G401.6 (cell line): ENCODE results near the gene CPPED1.

Experiments used
- FAIRE-seq: peaks from 2 replicates; lab custom pipeline; 2012; peaks lifted over from hg19 to GRCh38; lab: Jason Lieb, UNC

CPPED1 gene

DNA sequence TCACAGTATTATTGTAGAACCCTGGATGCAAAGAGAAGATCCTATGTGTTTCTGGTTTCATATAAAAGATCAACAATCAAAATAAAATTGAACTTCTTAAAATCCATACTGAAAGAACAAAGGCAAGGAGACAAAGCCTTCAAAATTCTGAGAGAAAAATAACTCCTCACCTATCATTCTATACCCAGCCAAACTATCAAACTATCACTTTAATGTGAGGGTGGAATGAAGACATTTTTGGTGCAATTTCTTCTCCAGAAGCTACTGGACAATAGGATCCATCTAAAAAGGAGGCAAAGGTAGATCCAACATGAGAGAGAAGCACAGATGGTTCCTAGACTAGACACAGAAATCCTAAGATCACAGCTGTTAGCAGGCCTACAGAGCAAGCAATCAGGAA, 71.1 kb downstream of the CPPED1 start:
- no peak for FAIRE-seq

DNA sequence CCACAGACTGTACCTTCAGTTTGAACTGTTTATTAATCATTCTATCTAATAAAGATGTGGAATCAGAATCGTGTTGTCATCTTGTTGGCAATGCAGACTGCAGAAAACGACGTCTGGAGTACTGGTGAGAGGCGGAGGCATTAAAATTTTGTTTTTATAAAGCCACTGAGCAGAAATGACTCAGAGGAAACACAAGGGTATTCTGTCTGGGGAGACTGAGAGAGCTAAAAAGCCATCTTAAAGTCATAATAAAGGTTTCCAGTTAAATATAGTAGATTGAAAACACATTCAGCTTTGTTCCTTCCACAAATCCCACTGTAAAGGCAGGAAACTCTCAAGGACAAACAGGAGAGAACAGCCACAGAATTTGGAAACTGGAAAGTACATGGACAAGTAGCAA, 74.2 kb downstream of the CPPED1 start:
- no peak for FAIRE-seq

DNA sequence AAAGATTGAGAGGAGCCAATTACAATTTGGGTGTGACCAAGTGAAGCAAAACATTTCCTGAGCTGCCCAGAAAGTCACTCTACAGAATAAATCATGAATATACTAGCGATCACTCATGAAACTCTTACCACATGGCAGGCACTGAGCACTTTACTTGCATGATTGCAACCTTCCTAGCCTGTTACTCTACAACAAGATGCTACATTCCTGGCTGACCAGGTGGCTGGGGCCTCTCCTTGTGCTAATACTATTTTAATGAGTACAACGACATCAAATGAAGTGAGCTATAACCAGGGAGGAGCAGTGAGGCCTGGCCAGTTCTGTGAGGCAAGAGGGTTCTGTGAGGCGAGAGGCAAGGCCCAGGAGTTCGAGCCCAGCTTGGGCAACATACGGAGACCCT, 75.2 kb downstream of the CPPED1 start:
- no peak for FAIRE-seq

DNA sequence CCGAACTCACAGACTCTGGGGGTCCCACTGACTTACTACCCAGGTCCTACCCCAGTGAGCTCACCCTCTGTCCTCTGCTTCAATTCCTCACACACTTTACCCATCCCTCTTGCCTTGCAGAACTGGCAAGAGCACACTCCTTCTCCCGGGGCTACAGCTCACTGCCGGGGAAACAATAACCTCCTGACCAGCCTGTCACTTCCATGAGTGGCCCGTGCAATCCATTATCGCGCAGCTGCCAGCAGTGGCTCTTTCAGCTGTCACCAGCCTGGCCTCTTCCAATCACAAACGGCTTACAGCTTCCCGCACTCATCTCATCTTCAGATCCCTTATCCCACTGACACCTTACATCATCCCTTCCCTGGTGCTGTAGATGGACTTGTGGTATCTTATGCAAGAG, 79.5 kb downstream of the CPPED1 start:
- FAIRE-seq = no peak

DNA sequence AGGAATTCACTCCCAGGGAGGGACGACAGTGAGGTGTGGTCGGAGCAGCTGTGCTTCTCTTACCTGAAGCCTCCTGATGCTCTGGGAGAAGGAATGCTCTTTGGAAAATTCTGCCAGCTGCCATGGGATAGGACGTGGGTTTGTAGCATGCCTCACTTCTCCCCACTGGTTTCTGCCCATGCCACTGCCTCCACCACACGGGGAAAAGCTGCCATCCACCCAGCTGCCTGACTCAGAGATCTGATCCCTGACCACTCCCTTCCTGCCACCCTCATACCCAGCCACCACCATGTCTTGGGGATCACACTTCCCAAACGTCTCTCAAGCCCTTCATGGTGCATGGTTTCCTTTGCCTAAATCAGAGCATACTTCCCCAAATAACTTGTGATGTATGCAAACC, 80.0 kb downstream of the CPPED1 start:
- no peak for FAIRE-seq

DNA sequence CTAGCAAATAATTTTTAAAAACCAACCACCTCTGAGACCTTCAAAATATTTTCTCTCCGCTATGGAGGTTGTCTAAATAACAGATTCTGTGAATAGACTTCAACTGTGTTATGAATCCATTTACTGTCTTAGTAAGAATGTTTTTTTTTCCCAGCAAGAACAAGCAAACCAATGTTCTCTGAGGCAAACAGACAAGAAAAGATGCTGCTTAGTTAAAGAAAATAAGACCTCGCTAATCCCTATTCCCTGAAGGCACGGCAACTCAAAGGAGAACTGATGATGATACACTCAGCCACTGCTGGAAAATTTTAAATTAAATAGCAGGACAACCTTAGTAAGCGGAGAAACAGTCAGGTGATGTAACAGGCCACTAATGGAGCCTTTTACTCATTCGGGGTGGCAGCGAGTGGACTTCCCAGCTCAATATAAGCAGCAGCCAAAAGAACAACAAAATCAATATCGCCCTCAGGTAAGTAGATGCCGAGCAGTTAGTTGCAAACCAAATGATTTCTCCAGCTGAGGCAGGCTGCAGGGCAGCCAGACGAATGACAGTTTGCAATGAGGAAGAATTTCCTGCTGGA, 81.8 kb downstream of the CPPED1 start:
- no peak for FAIRE-seq

DNA sequence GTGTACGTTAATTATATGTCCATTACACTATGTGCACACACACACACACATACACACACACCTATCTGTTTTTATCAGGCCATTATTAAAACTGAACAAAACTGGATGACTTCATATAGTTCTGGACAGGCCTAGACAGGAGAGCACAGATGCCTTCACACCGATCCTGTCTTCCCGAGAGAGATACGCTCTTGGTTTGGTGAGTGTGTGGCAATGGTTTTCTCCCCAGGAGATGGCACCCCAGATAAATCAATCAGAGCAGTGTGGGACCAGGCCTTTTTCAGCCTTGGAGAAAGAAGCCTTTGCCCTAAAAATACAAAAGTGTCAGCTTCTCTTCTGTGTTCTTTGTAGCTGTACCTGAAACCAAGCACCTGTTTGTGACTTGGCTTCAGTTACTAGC, 83.7 kb downstream of the CPPED1 start:
- no peak for FAIRE-seq

DNA sequence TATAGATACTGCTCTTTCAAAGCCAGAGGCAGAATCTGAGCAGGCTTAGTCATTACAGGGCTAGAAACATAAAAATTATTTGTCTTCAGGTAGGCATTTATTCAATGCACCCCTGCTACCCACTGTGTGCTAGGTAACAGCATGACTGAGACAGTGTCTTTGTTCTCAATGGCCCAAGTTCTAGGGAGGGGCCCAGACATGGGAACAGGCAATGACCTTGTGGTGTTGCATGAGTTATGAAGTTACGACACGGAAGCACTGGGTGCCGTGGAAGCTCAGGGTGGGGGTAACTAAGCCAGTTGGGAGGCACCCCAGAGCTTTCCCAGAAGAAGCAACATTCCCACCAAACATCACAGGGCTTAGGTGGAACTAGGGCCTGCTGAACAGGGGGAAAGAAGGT, 87.0 kb downstream of the CPPED1 start:
- FAIRE-seq = no peak

DNA sequence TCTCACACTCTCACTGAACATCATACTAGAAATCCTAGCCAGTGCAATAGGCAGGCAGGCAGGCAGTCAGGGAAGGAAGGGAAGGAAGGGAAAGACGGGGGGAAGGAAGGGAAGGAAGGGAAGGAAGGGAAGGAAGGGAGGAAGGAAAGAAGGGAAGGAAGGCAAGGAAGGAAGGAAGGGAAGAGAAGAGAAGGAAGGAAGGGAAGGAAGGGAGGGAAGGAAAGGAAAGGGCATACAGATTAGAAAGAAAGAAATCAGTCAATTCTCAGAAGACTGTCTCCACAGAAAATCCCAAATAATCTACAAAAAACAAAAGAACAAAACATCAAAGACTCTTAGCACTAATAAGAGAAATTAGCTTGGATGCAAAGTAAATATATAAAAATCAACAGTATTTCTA, 93.9 kb downstream of the CPPED1 start:
- FAIRE-seq = no peak

DNA sequence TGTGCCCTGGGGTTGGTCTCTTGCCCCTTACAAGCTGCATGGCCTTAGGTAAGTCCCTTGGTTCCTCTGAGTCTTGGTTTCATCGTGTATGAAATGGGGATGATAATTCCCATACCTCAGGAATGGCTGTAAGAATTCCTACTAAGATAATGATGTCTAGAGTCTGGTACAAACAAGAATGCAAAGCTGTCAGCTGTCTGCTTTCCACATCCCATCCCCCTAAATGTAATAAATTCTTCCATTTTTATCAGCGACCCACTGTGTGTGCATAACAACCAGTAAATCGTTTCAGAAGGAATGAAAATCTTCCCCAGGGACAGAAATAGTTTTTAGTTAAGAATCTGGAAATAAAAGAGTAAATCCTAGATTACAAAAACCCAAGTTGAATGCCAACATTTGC, 95.4 kb downstream of the CPPED1 start:
- no peak for FAIRE-seq

DNA sequence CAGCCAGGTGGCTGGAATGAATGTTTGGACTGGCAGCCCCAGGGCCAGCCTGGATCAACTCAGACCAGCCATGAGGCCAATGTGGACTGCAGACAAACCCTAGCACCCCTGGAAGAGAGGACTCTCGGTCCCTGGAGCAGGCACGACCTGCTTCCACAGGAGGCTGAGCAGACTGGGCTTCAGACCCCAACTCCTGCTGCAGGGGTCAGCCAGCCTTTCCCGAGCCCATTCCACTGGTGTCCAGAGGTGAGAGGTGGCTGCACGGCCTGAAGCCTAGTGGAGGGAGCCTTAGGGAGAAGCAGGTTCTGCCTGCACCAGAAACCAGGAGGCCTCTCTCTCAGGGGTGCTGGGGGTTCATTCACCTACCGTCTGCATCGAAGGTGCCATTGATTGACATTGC, 97.1 kb downstream of the CPPED1 start:
- no peak for FAIRE-seq

DNA sequence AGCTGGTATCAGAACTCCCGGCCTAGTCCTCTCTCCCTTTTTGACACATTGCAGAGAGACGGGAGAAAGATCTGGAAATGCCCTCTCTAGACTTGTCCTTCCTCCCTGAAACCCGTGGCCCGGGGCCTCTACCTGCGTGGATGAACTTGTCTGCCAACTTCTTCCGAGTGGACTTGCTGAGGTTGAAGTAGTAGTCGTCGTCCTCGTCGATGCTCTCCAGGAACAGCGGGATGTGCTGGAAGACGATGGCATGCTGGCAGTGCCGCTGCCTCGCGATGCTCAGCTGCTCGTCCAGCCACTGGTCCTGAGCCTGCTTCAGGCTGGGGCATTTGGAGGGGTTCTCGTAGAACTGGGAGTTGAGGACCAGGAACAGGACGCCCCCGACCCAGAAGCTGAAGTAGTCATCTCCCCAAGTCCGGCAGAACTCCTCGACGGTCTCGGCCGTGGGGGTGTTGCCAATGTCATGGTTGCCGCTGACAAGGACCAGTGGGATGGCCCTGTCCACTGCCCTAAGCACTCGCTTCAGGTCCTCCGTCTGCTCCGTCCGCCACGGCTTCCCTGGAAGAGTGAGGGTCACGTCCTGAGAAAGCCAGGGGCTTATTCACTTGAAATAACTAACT, 99.1 kb downstream of the CPPED1 start:
- no peak for FAIRE-seq

DNA sequence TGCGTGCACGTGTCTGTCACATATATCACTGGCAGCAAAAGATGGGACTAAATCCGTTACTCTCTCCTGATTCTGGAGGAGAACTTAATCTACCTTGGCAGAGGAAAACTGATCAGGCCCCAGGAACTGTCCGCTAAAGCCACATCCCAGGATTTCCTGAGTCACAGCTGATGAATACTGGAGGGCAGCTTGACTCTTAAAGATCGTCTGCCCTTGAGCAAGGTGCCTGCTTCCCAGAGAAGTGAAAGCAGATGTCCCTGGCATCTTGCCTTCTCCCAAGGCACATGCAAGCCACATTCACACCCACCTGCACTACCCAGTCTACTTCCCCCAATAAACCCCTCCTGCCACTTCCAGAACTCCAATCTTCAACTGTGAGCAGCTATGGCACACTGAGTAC, 99.8 kb downstream of the CPPED1 start:
- no peak for FAIRE-seq

DNA sequence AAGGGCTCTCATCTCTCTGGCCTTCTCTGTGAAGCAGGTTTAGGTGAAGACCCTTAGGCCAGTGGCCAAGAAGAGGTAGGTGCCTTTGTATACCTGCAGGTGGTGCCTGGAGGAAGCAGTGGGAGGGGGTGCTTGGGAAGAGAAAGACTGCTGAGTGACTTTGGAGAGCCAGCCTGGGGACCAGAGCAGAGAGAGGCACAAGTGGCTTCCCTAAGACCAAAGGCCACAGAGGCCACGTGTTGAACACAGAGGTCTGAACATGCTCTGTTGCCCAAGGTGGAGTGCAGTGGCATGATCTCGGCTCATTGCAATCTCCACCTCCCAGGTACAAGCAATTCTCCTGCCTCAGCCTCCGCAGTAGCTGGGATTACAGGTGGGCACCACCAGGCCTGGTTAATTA, 103.5 kb downstream of the CPPED1 start:
- FAIRE-seq = no peak

DNA sequence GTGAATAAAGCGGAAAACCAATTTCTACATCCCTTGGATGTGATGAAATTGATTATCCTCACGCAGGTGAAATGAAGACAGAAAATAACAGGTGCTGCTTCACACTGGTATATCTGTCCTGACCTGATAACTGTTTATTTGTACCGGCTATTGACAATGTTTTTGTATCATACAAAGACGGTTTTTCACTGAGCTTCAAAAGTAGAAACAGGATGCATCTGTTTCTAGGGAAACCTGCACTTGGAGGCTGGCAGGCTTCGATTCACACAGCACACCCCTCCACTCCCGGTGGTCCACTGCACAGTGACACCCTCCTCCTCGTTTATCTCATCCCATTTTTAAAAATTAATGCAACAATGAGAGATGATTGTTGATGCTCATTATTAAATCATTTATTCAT, 104.5 kb downstream of the CPPED1 start:
- FAIRE-seq = no peak

DNA sequence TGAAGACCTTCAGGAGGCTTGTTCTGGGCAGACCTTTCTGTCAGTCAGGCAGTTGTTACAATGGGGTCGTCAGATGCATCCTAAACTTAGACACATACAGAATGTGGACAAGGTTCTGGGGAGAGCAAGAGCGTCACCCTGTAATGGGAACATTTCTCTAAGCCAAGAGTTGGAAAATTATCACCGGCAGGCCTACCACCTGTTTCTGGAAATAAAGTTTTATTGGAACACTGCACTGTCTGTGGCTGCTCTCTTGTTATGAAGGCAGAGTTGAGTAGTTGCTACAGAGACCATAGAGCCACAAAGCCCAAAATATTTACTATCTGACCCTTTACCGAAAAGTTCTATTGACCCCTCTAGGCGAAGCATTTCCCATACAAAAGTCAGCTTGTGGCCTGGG, 106.2 kb downstream of the CPPED1 start:
- FAIRE-seq = no peak

DNA sequence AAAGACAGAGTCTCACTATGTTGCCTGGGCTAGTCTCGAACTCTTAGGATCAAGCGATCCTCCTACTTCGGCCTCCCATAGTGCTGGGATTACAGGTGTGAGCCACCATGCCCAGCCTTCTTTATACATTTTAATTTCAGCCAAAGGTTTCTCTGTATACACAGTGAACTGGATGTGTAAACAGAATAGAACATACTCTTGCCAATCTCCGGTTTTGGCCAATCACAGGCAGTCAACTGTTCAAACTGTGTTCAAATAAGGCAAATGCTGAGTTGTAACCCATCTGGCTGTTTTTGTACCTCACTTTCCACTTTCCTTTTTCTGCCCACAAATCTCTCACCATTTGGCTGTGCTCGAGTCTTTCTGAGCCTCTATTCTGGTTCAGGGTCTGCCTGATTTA, 108.2 kb downstream of the CPPED1 start:
- no peak for FAIRE-seq

DNA sequence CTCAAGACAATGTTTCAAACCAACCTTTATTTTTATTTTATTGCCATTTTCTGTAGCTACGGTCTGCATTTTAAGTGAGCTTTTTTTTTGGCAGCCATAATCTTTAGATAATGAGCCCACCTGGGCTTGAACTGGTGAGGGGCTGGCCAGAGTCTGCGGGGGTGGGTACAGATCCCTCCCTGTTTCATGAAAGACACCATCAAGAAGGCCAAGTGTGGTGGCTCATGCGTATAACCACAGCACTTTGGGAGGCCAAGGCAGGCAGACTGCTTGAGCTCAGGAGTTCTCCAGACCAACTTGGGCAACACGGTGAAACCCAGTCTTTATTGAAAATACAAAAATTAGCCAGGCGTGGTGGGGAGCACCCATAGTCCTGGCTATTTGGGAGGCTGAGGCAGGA, 113.7 kb downstream of the CPPED1 start:
- FAIRE-seq = no peak

DNA sequence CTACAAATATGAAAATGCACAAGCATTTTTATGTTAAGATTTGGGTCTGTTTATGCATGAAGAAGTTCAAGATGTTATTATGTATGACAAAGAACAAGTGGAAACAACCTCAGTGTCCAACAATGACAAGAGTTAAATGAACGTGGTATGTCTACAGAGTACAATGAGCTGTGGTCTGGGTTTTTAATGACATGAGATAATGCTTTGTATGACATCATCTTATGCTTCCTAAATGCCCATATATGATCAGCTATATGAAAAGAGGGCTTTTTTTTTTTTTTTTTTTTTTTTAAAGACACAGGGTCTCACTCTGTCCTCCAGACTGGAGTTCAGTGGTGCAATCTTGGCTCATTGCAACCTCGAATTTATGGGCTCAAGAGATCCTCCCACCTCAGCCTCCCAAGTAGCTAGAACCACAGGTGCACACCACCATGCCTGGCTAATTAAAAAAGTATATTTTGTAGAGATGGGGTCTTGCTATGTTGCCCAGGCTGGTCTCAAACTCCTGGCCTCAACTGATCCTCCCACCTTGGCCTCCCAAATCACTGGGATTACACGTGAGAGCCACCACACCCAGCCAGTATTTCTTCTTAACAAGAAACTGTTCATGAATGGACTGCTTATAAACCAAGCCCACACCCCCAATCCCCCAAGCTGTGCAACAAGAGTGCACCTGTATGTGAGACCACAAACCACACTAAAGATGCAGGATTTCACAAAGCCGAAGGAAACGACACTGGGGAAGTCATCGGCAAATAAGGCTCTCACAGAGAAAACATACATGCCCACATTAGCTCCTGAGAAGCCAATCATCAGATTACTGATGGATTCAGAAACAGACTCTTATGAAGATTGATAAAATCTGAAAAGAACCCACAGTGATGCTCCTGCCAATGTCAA, 114.5 kb downstream of the CPPED1 start:
- FAIRE-seq = no peak

DNA sequence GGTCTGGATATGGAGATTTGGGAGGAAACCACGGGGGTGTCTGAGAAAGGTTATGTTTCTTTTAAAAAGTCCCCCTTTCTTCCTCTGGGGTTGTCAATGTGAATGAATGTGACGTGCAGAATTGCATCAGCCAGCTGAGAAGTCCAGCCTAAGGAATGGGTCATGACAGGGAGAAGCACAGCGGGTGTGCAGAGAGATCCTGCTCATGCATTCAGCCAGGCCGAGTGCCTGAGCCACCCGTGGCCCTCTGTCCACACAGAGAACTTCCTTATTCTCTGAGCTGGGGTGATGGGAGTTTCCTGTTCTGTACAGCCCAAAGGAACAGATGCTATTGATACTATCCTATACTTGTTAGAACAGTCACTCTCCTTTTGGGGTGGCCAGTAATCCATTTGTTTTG, 117.9 kb downstream of the CPPED1 start:
- no peak for FAIRE-seq

DNA sequence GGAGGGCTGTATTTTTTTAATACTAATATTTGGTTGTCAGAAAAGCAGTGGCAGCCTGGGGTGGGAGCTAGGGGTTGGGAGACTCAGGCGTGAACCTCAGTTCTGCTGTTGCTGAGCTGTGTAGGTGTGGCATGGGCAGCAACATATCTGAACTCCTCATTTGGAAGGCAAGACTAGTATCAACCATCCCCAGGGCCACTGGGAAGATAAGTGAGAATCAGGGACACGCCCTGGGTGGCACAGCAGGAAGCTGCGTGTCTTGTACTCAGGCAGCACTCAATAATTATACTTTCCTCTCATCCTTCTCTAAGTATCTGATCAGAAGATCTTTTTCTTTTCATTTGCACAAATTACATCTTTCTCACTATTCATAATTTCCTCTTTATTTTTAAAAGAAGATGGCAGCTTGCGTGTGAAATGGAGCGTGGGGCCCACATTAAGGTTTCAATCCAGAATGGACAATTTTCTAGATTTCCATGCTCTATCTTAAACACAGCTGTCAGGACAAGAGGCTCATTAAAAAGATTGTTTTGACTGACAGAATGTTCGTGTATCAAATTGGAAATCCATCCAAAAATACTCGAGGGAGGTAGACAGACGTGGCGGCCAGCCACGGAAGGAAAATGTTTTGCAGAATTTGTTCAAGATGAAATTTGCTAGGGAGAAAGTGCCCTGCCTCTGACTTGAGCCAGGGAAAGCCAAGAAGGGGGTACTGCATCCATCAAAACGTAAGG, 121.1 kb downstream of the CPPED1 start:
- no peak for FAIRE-seq

DNA sequence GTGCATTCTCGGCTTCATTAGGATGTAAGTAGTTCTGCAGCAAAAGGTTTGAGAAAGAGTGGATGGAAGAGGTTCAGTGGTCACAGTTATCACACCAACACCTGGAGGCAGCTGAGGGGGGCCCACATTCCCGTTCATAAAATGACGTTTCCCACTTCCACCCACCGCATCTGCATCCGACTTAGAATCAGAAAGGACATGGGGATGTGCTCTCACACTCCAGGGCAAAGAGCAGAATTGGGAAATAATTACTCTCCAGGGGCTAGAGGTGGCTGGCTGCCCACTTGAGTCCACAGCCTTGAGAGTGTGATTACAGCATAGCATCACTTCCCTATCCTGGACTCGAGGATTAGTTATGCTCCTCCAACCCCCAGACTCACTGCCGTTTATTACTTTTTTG, 122.0 kb downstream of the CPPED1 start:
- FAIRE-seq = no peak

DNA sequence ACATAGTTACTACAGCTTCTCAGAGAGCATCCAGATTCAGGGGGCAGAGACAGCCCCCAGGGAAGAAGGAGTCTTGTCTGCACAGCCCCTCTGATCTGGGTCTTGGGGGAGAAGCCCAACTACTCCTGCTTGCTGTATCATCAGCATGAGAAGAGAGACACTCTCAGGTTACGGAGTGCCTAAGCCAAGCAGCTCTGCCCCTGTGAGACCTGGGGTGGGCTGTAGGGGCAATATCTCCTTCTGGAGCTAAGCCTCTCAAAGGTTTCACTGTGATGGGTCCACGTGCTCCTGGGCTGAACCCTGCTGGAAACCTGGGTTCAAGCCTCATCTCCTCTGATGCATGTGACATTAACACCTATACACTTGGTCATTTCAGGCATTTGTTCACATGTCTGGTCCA, 123.2 kb downstream of the CPPED1 start:
- FAIRE-seq = no peak
